Right atrium auricular region (tissue), 2 donors: ENCODE measurements around the gene LZIC. TPM values are rescaled to one million over a fixed set of nuclear protein-coding genes. Genes with fewer than 3 reads are reported as not detected.

Experiments
- DNase-seq: peaks from one replicate; pipeline ENCODE4 v3.0.0-alpha.2; 2019; ENCODE audit warnings: low spot score
- H3K27ac ChIP-seq, 2 donors: fragments of 200-600 bp; sonication (generic); 1 replicate in 1 of 2; 2 replicates in 1 of 2; pipeline ENCODE4 v1.5.1; 2016 to 2019
- H3K27me3 ChIP-seq, 2 donors: fragments of 200-600 bp; sonication (generic); one replicate each; pipeline versions ENCODE4 v1.5.1 to v1.6.0; 2017 to 2019
- H3K36me3 ChIP-seq: fragments of 200-600 bp; sonication (generic); one replicate; pipeline ENCODE4 v1.5.1; 2016
- H3K4me1 ChIP-seq, 2 donors: fragments of 200-600 bp; sonication (generic); one replicate each; pipeline versions ENCODE4 v1.5.1 to v1.6.0; 2017 to 2019
- H3K4me3 ChIP-seq, 2 donors: fragments of 200-600 bp; sonication (generic); 1 replicate in 1 of 2; 2 replicates in 1 of 2; pipeline ENCODE4 v1.5.1; 2017 to 2019; ENCODE audit warnings: mild to moderate bottlenecking in 1 of 2, moderate library complexity in 1 of 2
- H3K9me3 ChIP-seq, 2 donors: fragments of 200-600 bp; sonication (generic); one replicate each; pipeline ENCODE4 v1.5.1; 2019
- CTCF ChIP-seq, 2 donors: fragments of 200-600 bp; sonication (generic); IDR thresholded peaks; one replicate each; pipeline ENCODE4 v1.5.1; 2019; ENCODE audit warnings: antibody characterized with exemption in 2 of 2
- total RNA-seq, 2 donors: library from RNA; depleted of rRNA; stranded (reverse); fragments of >200 nt; gene quantifications; one replicate each; pipeline ENCODE4 v1.1.0, GENCODE V29; 2016

The LZIC gene
- total RNA-seq, 2 donors from 2014 or later = 25.0 to 32.1 TPM

- no peak for TF ChIP-seq CTCF (IDR thresholded peaks at IDR 0.05)
- peak within 1 kb of the TSS; percentile 91 to 94 for H3K27ac ChIP-seq
- peaks cover 0 to 25% of the 10 kb centered on the region in 2 donors for H3K4me1 ChIP-seq
- peak within 1 kb of the TSS; percentile 81 to 89 for H3K4me3 ChIP-seq
- H3K36me3 ChIP-seq = no peaks in the 10 kb centered on the region
- no peaks in the 10 kb centered on the region for H3K9me3 ChIP-seq
- no peak for DNase-seq
- no peaks in the 10 kb centered on the region for H3K27me3 ChIP-seq
Measured at GRCh38 chr1:9910076-9910422, 33.1 kb downstream of the LZIC start, which contains the start of gene CTNNBIP1. CTNNBIP1 (minus strand) TSS chr1:9910269; CDS start chr1:9872064, 38,205 bp downstream.

GRCh38 chr1:9909234-9910046 lies 33.8 kb downstream of the LZIC start:
- TF ChIP-seq CTCF (IDR thresholded peaks at IDR 0.05) = no peak
- Histone ChIP-seq H3K9me3 (no peaks in the 10 kb centered on the region), H3K4me1 (peaks cover 0 to 31% of the 10 kb centered on the region in 2 donors), H3K4me3 (peak overlapping the region; percentile 81 to 89), H3K36me3 (no peaks in the 10 kb centered on the region), H3K27me3 (no peaks in the 10 kb centered on the region), H3K27ac (peak overlapping the region; percentile 84 to 91)
- no peak for DNase-seq

GRCh38 chr1:9908871-9909233 lies 34.3 kb downstream of the LZIC start:
- H3K27ac ChIP-seq = peak overlapping the region; percentile 84 to 91
- no peaks in the 10 kb centered on the region for H3K27me3 ChIP-seq
- no peak for TF ChIP-seq CTCF (IDR thresholded peaks at IDR 0.05)
- no peak for DNase-seq
- H3K9me3 ChIP-seq = no peaks in the 10 kb centered on the region
- H3K4me1 ChIP-seq = peaks cover 0 to 37% of the 10 kb centered on the region in 2 donors
- peak overlapping the region; percentile 81 to 89 for H3K4me3 ChIP-seq
- H3K36me3 ChIP-seq = no peaks in the 10 kb centered on the region

- DNase-seq = no peak
- Histone ChIP-seq H3K9me3 (no peaks in the 10 kb centered on the region), H3K36me3 (no peaks in the 10 kb centered on the region), H3K27ac (no peak overlapping the region), H3K27me3 (no peaks in the 10 kb centered on the region), H3K4me1 (peaks cover 0 to 51% of the 10 kb centered on the region in 2 donors), H3K4me3 (no peak overlapping the region)
- TF ChIP-seq CTCF (IDR thresholded peaks at IDR 0.05) = no peak
Measured at GRCh38 chr1:9907441-9907840, 35.8 kb downstream of the LZIC start.

GRCh38 chr1:9906466-9906865 lies 36.7 kb downstream of the LZIC start:
- Histone ChIP-seq H3K4me3 (no peak overlapping the region), H3K27ac (no peak overlapping the region), H3K4me1 (peaks cover 0 to 57% of the 10 kb centered on the region in 2 donors)

More at GRCh38 chr1:9906466-9906865, 36.7 kb downstream of the LZIC start:
- no peaks in the 10 kb centered on the region for H3K9me3 ChIP-seq
- no peak for DNase-seq
- H3K27me3 ChIP-seq = no peaks in the 10 kb centered on the region
- H3K36me3 ChIP-seq = no peaks in the 10 kb centered on the region
- no peak for TF ChIP-seq CTCF (IDR thresholded peaks at IDR 0.05)
